Kidney (tissue), 14 donors: ENCODE measurements around the gene AP2A2. TPM values are rescaled to one million over a fixed set of nuclear protein-coding genes. Genes with fewer than 3 reads are reported as not detected.

ENCODE experiments used
- DNase-seq, 5 donors: peaks; one replicate each; pipeline ENCODE4 v3.0.0-alpha.2; 2013 to 2020
- FAIRE-seq: peaks from 2 replicates; lab custom pipeline; 2012; peaks lifted over from hg19 to GRCh38; lab: Jason Lieb, UNC
- H3K27ac ChIP-seq, 2 donors: one replicate each; pipeline ENCODE4 v1.7.0; 2013; ENCODE audit warnings: low read depth in 2 of 2, low read length in 2 of 2, inconsistent platforms in 1 of 2
- H3K27me3 ChIP-seq: one replicate; pipeline ENCODE4 v1.7.1; 2013; ENCODE audit warnings: low read length, inconsistent platforms; ENCODE audit not compliant: control insufficient read depth, insufficient read depth
- H3K36me3 ChIP-seq, 3 donors: one replicate each; pipeline versions ENCODE4 v1.7.0 to v1.7.1; 2013; ENCODE audit warnings: low read length in 3 of 3, control low read depth in 1 of 3, inconsistent platforms in 1 of 3; ENCODE audit not compliant: insufficient read depth in 3 of 3, control insufficient read depth in 2 of 3
- H3K4me1 ChIP-seq, 3 donors: one replicate each; pipeline versions ENCODE4 v1.7.0 to v1.7.1; 2013; ENCODE audit warnings: low read length in 3 of 3, inconsistent platforms in 1 of 3, low read depth in 1 of 3; ENCODE audit not compliant: control insufficient read depth in 2 of 3, insufficient read depth in 2 of 3
- H3K4me3 ChIP-seq, 3 donors: one replicate each; pipeline versions ENCODE4 v1.7.0 to v1.8.1; 2013; ENCODE audit warnings: low read length in 3 of 3, control low read depth in 1 of 3, inconsistent platforms in 1 of 3
- H3K9ac ChIP-seq, 3 donors: one replicate each; pipeline versions ENCODE4 v1.7.0 to v1.7.1; 2013; ENCODE audit warnings: low read length in 3 of 3, control low read depth in 1 of 3, inconsistent platforms in 1 of 3
- H3K9me3 ChIP-seq, 3 donors: one replicate each; pipeline versions ENCODE4 v1.7.0 to v1.7.1; 2013; ENCODE audit warnings: low read length in 3 of 3, control low read depth in 1 of 3, inconsistent platforms in 1 of 3; ENCODE audit not compliant: control insufficient read depth in 2 of 3, insufficient read depth in 1 of 3
- intact Hi-C: fragments of 100-400 bp; cut with DNase I; formaldehyde crosslinking; loops from one replicate; pipeline ENCODE4 v1.11.1; 2022
- polyA plus RNA-seq: library from polyadenylated mRNA; stranded (reverse); fragments of 350-450 nt; fragmentation: Illumina TruSeq; extraction: RNeasy Lipid Tissue Mini Kit (QIAGEN cat#74804); gene quantifications from one replicate; pipeline ENCODE4 v1.2.3, GENCODE V29; 2014; ENCODE audit warnings: low read depth, low replicate concordance; ENCODE audit not compliant: insufficient read depth
- total RNA-seq: library from RNA; stranded (reverse); fragmentation: NEBNext Ultra II Directional; extraction: Animal tissue kit (Norgen Biotek cat#: 25700); gene quantifications from one replicate; pipeline ENCODE4 v1.2.1, GENCODE V29; 2021
- TF ChIP-seq, protein P1 (sequence below): IDR thresholded peaks from 3 replicates; pipeline ENCODE4 v1.5.1; 2012; ENCODE audit warnings: mild to moderate bottlenecking, moderate library complexity, borderline replicate concordance; ENCODE audit not compliant: insufficient read depth; ENCODE audit errors: extremely low read depth
- donor health status: control.
- donor health status: control.
- donor health status: control.
- donor health status: control.
- donor health status: control.
- donor health status: DM: yes; HTN: yes; CAD: no.
- donor health status: Normal renal cell carcinoma (clear cell type).

The AP2A2 gene
- total and polyA plus RNA-seq, 2 donors from 2014 or later: 76.5 to 144 TPM

DNA sequence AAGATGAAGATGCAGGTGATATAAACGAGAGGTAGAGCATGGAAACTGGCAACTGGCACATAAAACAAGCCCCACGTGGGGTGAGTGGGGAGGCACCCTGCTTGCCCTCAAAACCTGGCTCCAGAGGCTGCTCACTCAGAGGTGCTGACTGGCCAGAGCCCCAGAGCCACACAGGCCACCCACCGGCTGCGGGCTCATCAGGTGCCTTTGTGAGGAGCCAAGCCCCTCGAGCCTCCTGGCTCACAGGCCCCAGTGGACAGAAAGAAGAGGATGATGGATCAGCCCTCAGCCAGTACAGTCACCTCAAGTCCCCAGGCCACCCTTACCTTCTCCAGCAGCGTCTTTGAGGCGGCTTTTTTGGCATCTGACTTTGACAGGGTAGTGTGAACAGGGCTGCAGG lies 21.3 kb upstream of the AP2A2 start:
- intact Hi-C loops: no loop called here
- Histone ChIP-seq H3K36me3 (peaks cover 4 to 40% (median 28%) of the 10 kb centered on the region in 3 donors), H3K4me3 (no peak overlapping the region), H3K27ac (no peak overlapping the region), H3K4me1 (peaks cover 0 to under 1% (median 0%) of the 10 kb centered on the region in 3 donors), H3K27me3 (no peaks in the 10 kb centered on the region), H3K9me3 (no peaks in the 10 kb centered on the region), H3K9ac (no peak overlapping the region)
- TF ChIP-seq, protein P1, sequence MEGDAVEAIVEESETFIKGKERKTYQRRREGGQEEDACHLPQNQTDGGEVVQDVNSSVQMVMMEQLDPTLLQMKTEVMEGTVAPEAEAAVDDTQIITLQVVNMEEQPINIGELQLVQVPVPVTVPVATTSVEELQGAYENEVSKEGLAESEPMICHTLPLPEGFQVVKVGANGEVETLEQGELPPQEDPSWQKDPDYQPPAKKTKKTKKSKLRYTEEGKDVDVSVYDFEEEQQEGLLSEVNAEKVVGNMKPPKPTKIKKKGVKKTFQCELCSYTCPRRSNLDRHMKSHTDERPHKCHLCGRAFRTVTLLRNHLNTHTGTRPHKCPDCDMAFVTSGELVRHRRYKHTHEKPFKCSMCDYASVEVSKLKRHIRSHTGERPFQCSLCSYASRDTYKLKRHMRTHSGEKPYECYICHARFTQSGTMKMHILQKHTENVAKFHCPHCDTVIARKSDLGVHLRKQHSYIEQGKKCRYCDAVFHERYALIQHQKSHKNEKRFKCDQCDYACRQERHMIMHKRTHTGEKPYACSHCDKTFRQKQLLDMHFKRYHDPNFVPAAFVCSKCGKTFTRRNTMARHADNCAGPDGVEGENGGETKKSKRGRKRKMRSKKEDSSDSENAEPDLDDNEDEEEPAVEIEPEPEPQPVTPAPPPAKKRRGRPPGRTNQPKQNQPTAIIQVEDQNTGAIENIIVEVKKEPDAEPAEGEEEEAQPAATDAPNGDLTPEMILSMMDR: no peak
- no peak for DNase-seq
- FAIRE-seq: no peak

DNA sequence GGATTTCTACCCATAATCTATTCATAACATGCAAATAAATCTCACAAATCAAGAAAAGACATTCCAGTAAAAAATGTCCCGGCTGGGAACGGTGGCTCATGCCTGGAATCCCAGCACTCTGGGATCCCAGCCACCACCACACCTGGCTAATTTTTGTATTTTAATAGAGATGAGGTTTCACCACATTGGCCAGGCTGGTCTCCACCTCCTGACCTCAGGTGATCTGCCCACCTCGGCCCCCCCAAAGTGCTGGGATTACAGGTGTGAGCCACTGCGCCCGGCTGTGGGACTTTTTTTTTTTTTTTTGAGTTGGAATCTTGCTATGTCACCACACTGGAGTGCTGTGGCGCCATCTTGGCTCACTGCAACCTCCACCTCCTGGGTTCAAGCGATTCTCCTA lies 19.7 kb upstream of the AP2A2 start:
- FAIRE-seq: no peak
- H3K27ac ChIP-seq: no peak overlapping the region
- TF ChIP-seq, protein P1: no peak
- intact Hi-C loops: no loop called here
- no peak overlapping the region for H3K9ac ChIP-seq
- peaks cover 4 to 30% (median 24%) of the 10 kb centered on the region in 3 donors for H3K36me3 ChIP-seq
- no peak overlapping the region for H3K4me3 ChIP-seq
- peaks cover 0 to 2% (median 0%) of the 10 kb centered on the region in 3 donors for H3K4me1 ChIP-seq
- no peaks in the 10 kb centered on the region for H3K27me3 ChIP-seq
- no peaks in the 10 kb centered on the region for H3K9me3 ChIP-seq
- DNase-seq: no peak

DNA sequence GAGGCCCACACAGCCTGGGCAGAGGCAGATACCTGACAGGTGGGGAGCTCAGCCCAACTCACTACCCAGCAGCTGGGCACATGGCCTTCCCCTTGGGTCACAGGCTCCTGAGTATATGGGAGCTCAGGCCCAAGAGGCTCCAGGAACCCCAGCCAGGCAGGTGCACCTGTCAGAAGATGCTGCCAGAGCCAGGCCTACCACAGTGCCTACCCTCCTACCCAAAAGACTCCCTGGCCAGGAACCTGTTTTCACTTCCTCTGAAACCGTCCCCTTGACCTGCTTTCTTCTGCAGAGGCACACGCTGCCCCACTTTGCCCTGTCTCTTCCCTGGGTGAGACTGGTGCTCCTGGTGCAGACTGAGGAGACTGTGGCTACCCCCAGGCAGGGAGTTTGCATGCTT lies 18.0 kb upstream of the AP2A2 start:
- FAIRE-seq: no peak
- Histone ChIP-seq H3K9ac (no peak overlapping the region), H3K27me3 (no peaks in the 10 kb centered on the region), H3K4me3 (no peak overlapping the region), H3K9me3 (no peaks in the 10 kb centered on the region), H3K27ac (no peak overlapping the region), H3K36me3 (peaks cover 0 to 14% (median 10%) of the 10 kb centered on the region in 3 donors), H3K4me1 (peaks cover 0 to 8% (median 0%) of the 10 kb centered on the region in 3 donors)
- TF ChIP-seq, protein P1: no peak
- intact Hi-C loops: no loop called here
- DNase-seq: no peak

DNA sequence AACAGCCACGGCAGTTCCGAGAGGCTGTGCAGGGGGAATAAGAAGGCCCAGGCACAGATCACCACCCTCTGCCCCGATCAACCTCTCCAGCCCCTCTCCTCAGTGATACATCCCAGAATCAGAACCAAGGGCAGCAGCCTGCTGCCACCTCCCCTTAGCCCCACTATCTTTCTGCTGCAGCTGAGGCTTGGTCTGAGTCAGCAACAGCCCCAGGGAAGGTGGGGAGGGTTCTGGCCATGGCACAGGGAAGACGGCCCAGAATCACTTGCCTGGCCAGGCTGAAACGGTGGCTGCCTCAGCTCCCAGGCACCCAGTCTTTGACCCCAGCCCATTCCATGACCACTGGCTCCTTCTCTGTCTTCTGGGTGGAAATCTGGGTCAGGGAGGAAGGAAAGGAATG lies 17.4 kb upstream of the AP2A2 start:
- TF ChIP-seq, protein P1: no peak
- Histone ChIP-seq H3K9me3 (no peaks in the 10 kb centered on the region), H3K27ac (no peak overlapping the region), H3K27me3 (no peaks in the 10 kb centered on the region), H3K36me3 (peaks cover 0 to 8% (median 5%) of the 10 kb centered on the region in 3 donors), H3K4me1 (peaks cover 0 to 8% (median 0%) of the 10 kb centered on the region in 3 donors), H3K9ac (no peak overlapping the region), H3K4me3 (no peak overlapping the region)
- intact Hi-C loops: no loop called here
- FAIRE-seq: no peak
- no peak for DNase-seq
